HG03469 (cell line): ENCODE data around the gene TTLL12.

Experiments
- ATAC-seq: cut with Tn5 transposase; IDR thresholded peaks from one replicate; pipeline ENCODE4 v1.9.1; 2021; ENCODE audit warnings: mild to moderate bottlenecking, moderate library complexity, moderate number of reproducible peaks; ENCODE audit not compliant: unreplicated experiment

The TTLL12 gene

GRCh38 chr22:43200555-43200954, 13.6 kb upstream of the TTLL12 start:
- no peak for ATAC-seq

- ATAC-seq = no peak
Observed at GRCh38 chr22:43200031-43200430, 13.1 kb upstream of the TTLL12 start.

- ATAC-seq = no peak
Observed at GRCh38 chr22:43199541-43199940, 12.6 kb upstream of the TTLL12 start.

- no peak for ATAC-seq
Observed at GRCh38 chr22:43198936-43199335, 12.0 kb upstream of the TTLL12 start.

GRCh38 chr22:43198126-43198525, 11.2 kb upstream of the TTLL12 start:
- no peak for ATAC-seq

GRCh38 chr22:43197271-43197941, 10.5 kb upstream of the TTLL12 start:
- ATAC-seq = no peak

GRCh38 chr22:43191831-43192230, 4.9 kb upstream of the TTLL12 start:
- no peak for ATAC-seq

GRCh38 chr22:43188829-43189545, 2.1 kb upstream of the TTLL12 start:
- no peak for ATAC-seq

- peak; percentile 66 for ATAC-seq
Observed at GRCh38 chr22:43187171-43188099, 501 bp upstream of the TTLL12 start.

GRCh38 chr22:43185860-43186261, 1.1 kb downstream of the TTLL12 start:
- no peak for ATAC-seq

- ATAC-seq = no peak
Observed at GRCh38 chr22:43183496-43184277, 3.2 kb downstream of the TTLL12 start.

- ATAC-seq = no peak
Observed at GRCh38 chr22:43182726-43183125, 4.2 kb downstream of the TTLL12 start.

GRCh38 chr22:43182118-43182517, 4.8 kb downstream of the TTLL12 start:
- no peak for ATAC-seq

- no peak for ATAC-seq
Observed at GRCh38 chr22:43181321-43182076, 5.4 kb downstream of the TTLL12 start.

- no peak for ATAC-seq
Observed at GRCh38 chr22:43180670-43181069, 6.3 kb downstream of the TTLL12 start.

GRCh38 chr22:43179911-43180195, 7.1 kb downstream of the TTLL12 start:
- ATAC-seq = no peak

- no peak for ATAC-seq
Observed at GRCh38 chr22:43179146-43179910, 7.6 kb downstream of the TTLL12 start.

- no peak for ATAC-seq
Observed at GRCh38 chr22:43177479-43177878, 9.5 kb downstream of the TTLL12 start.

GRCh38 chr22:43176090-43176489, 10.8 kb downstream of the TTLL12 start:
- ATAC-seq = no peak
